ENCODE results near the gene TRAPPC3L.

DNA sequence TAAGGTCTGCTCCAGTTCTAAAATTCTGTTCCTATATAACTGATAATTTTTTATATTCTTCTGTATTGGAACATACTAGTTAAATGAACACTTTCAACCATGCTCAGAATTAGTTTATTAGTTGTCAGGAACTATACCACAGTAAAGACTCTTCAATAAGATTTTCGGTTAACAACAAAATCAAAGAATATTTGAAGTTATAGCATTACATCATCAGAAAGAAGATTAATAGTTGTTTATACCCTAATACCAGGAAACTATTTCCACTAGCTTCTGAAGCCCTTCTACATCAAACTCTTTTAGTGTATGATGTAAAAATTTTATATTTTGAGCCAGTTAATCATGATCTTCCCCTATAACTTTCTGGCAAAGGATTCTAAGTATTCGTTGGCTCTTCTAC is 14.6 kb upstream of the TRAPPC3L start:
- no peak for TF ChIP-seq CTCF (IDR thresholded peaks at IDR 0.05; ENCODE audit: poor library complexity, severe bottlenecking)
- TF ChIP-seq POLR2AphosphoS5 (IDR thresholded peaks at IDR 0.05), result no peak
- TF ChIP-seq EP300 (conservative IDR thresholded peaks at IDR 0.05; ENCODE audit: poor library complexity, severe bottlenecking), result no peak
- no peak for TF ChIP-seq SMC3 (conservative IDR thresholded peaks at IDR 0.05; ENCODE audit: poor library complexity)
- TF ChIP-seq TAF1 (IDR thresholded peaks at IDR 0.05; ENCODE audit: low read depth), result no peak
- TF ChIP-seq RAD21 (conservative IDR thresholded peaks at IDR 0.05), result no peak
- no peak for TF ChIP-seq REST (IDR thresholded peaks at IDR 0.05; ENCODE audit: borderline replicate concordance)

Data from neural cell (in vitro differentiated cells).